Kidney tubule cell (primary cell): Measurements from ENCODE around the gene HS3ST4.

Experiments used
- DNase-seq: peaks from one replicate; pipeline ENCODE4 v3.0.0-alpha.2; 2018; ENCODE audit warnings: low spot score

Gene HS3ST4

GRCh38 chr16:25823891-25824290 lies 132.1 kb downstream of the HS3ST4 start:
- DNase-seq = peak; percentile 23

- no peak for DNase-seq
These were observed 135.9 kb downstream of the HS3ST4 start for GRCh38 chr16:25827709-25828108.

GRCh38 chr16:25828510-25828909 lies 136.8 kb downstream of the HS3ST4 start:
- DNase-seq = no peak

GRCh38 chr16:25832291-25832690 lies 140.5 kb downstream of the HS3ST4 start:
- DNase-seq = no peak

GRCh38 chr16:25834101-25834500 lies 142.3 kb downstream of the HS3ST4 start:
- DNase-seq = no peak

GRCh38 chr16:25835126-25835525 lies 143.4 kb downstream of the HS3ST4 start:
- no peak for DNase-seq

GRCh38 chr16:25838724-25839186 lies 147.0 kb downstream of the HS3ST4 start:
- peak; percentile 66 for DNase-seq

GRCh38 chr16:25841761-25842160 lies 150.0 kb downstream of the HS3ST4 start:
- DNase-seq = no peak

GRCh38 chr16:25845901-25846300 lies 154.1 kb downstream of the HS3ST4 start:
- no peak for DNase-seq

GRCh38 chr16:25854141-25854540 lies 162.4 kb downstream of the HS3ST4 start:
- no peak for DNase-seq

- DNase-seq = no peak
These were observed 163.3 kb downstream of the HS3ST4 start for GRCh38 chr16:25855063-25855462.

GRCh38 chr16:25855818-25856217 lies 164.1 kb downstream of the HS3ST4 start:
- no peak for DNase-seq

- no peak for DNase-seq
These were observed 167.9 kb downstream of the HS3ST4 start for GRCh38 chr16:25859645-25860044.

- no peak for DNase-seq
These were observed 175.3 kb downstream of the HS3ST4 start for GRCh38 chr16:25867041-25867440.

GRCh38 chr16:25868106-25868505 lies 176.3 kb downstream of the HS3ST4 start:
- no peak for DNase-seq

GRCh38 chr16:25868706-25869370 lies 177.1 kb downstream of the HS3ST4 start:
- DNase-seq = no peak

- DNase-seq = no peak
These were observed 180.8 kb downstream of the HS3ST4 start for GRCh38 chr16:25872369-25873070.

- no peak for DNase-seq
These were observed 182.4 kb downstream of the HS3ST4 start for GRCh38 chr16:25874196-25874595.

GRCh38 chr16:25875956-25876598 lies 184.3 kb downstream of the HS3ST4 start:
- no peak for DNase-seq

- no peak for DNase-seq
These were observed 185.3 kb downstream of the HS3ST4 start for GRCh38 chr16:25877103-25877502.

- no peak for DNase-seq
These were observed 194.8 kb downstream of the HS3ST4 start for GRCh38 chr16:25886598-25886997.

- DNase-seq = no peak
These were observed 197.1 kb downstream of the HS3ST4 start for GRCh38 chr16:25888868-25889267.

- DNase-seq = no peak
These were observed 201.6 kb downstream of the HS3ST4 start for GRCh38 chr16:25893332-25893731.
